ENCODE measurements around the gene CDHR1. TPM values are rescaled to one million over a fixed set of nuclear protein-coding genes. Genes with fewer than 3 reads are reported as not detected.

Gene CDHR1
- polyA plus RNA-seq, 1 of the 3 experiments (the other 2 are of a cell fraction) = 0.02 TPM

- Histone ChIP-seq H3K79me2 (ENCODE audit: insufficient read depth) (no peaks in the 10 kb centered on the region), H3K4me2 (no peak overlapping the region), H3K36me3 (replicated peaks in 1 of 2; ENCODE audit: control insufficient read depth in 1 of 2, insufficient read depth in 2 of 2, low read length in 1 of 2) (peaks cover 0 to 2% of the 10 kb centered on the region in 2 experiments), H3K4me3 (ENCODE audit: low read depth in 2 of 2, low read length in 1 of 2) (no peak overlapping the region), H4K20me1 (ENCODE audit: insufficient read depth) (no peaks in the 10 kb centered on the region), H3K4me1 (ENCODE audit: control insufficient read depth in 1 of 2, insufficient read depth in 2 of 2, low read depth in 1 of 2, low read length in 1 of 2) (no peaks in the 10 kb centered on the region), H3K27ac (ENCODE audit: low read depth in 2 of 2, low read length in 1 of 2) (no peak overlapping the region), H3K9me2 (no peaks in the 10 kb centered on the region), H3K9ac (no peak overlapping the region), H3F3A (replicated peaks; ENCODE audit: insufficient read depth) (no peaks in the 10 kb centered on the region), H3K27me3 (ENCODE audit: insufficient read depth) (no peaks in the 10 kb centered on the region), H2AFZ (ENCODE audit: low read depth) (no peak overlapping the region), H3K9me3 (no peaks in the 10 kb centered on the region)
- 41% methylated on average over 6 of the region's 6 CpGs for WGBS (ENCODE audit: low lambda C conversion rate)
- CTCF ChIA-PET = interaction anchor here (0.7 to 1.1 kb wide), 2 partner anchors 20 to 44 kb away, joined by 3 to 4 read pairs; no protein-coding TSS in a partner anchor
- TF ChIP-seq, protein P1, sequence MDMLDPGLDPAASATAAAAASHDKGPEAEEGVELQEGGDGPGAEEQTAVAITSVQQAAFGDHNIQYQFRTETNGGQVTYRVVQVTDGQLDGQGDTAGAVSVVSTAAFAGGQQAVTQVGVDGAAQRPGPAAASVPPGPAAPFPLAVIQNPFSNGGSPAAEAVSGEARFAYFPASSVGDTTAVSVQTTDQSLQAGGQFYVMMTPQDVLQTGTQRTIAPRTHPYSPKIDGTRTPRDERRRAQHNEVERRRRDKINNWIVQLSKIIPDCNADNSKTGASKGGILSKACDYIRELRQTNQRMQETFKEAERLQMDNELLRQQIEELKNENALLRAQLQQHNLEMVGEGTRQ (IDR thresholded peaks at IDR 0.05; ENCODE audit: borderline replicate concordance, low read depth, low read length) = no peak
- no peak for TF ChIP-seq SIN3A (IDR thresholded peaks at IDR 0.05; ENCODE audit: borderline replicate concordance, low read depth, low read length)
- TF ChIP-seq RXRA (IDR thresholded peaks at IDR 0.05; ENCODE audit: borderline replicate concordance, low read depth) = no peak
- TF ChIP-seq YY1 (IDR thresholded peaks at IDR 0.05; ENCODE audit: low read depth) = no peak
- no peak for TF ChIP-seq RFX5 (IDR thresholded peaks at IDR 0.05; ENCODE audit: low read length)
- TF ChIP-seq RCOR1 (IDR thresholded peaks at IDR 0.05; ENCODE audit: low read length) = no peak
- no peak for TF ChIP-seq SMC3 (IDR thresholded peaks at IDR 0.05; ENCODE audit: low read depth, low read length)
- no peak for TF ChIP-seq NFIC (IDR thresholded peaks at IDR 0.05; ENCODE audit: borderline replicate concordance)
- TF ChIP-seq EZH2phosphoT487 (IDR thresholded peaks at IDR 0.05; ENCODE audit: borderline replicate concordance, low read depth) = no peak
- DNase-seq = no peak
- POLR2A ChIA-PET = no interaction called here
Observed at GRCh38 chr10:84160663-84161362, 33.5 kb upstream of the CDHR1 start.

DNA sequence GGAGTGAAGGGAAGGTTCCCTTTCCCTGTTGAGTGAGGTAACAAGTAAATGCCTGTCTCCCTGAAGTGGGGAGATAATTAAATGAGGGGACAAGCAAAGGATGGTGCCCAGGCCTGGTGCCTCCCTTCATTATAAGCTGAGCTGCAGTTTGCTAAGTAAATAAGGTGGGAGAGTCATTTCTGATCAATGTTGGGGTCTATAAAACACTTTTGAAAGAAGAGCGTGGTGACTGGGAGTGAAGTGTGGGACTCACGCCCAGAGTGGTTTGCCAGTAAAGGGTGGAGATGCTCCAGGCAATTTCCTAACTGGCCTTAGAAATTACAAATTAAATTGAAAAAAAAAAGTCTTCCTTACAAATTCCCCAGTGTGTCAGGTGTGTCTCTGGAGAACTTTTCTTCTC is 30.3 kb upstream of the CDHR1 start:
- ChIA-PET CTCF (interaction anchor here (2.2 kb wide), 1 partner anchor 16 kb away, joined by 13 read pairs; no protein-coding TSS in a partner anchor), POLR2A (no interaction called here)
- no peaks in the 10 kb centered on the region for H3K36me3 ChIP-seq (replicated peaks in 1 of 2; ENCODE audit: control insufficient read depth in 1 of 2, insufficient read depth in 2 of 2, low read length in 1 of 2)

More for the DNA sequence above, 30.3 kb upstream of the CDHR1 start:
- TF ChIP-seq, protein P2, sequence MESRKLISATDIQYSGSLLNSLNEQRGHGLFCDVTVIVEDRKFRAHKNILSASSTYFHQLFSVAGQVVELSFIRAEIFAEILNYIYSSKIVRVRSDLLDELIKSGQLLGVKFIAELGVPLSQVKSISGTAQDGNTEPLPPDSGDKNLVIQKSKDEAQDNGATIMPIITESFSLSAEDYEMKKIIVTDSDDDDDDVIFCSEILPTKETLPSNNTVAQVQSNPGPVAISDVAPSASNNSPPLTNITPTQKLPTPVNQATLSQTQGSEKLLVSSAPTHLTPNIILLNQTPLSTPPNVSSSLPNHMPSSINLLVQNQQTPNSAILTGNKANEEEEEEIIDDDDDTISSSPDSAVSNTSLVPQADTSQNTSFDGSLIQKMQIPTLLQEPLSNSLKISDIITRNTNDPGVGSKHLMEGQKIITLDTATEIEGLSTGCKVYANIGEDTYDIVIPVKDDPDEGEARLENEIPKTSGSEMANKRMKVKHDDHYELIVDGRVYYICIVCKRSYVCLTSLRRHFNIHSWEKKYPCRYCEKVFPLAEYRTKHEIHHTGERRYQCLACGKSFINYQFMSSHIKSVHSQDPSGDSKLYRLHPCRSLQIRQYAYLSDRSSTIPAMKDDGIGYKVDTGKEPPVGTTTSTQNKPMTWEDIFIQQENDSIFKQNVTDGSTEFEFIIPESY (IDR thresholded peaks at IDR 0.05; ENCODE audit: borderline replicate concordance, low read depth) = no peak
- WGBS (ENCODE audit: low lambda C conversion rate) = 68% methylated on average over 2 of the region's 2 CpGs
- Histone ChIP-seq H3K4me2 (no peak overlapping the region), H3F3A (replicated peaks; ENCODE audit: insufficient read depth) (no peaks in the 10 kb centered on the region), H3K9me3 (no peaks in the 10 kb centered on the region), H3K27ac (ENCODE audit: low read depth in 2 of 2, low read length in 1 of 2) (no peak overlapping the region), H3K27me3 (ENCODE audit: insufficient read depth) (no peaks in the 10 kb centered on the region), H3K4me3 (ENCODE audit: low read depth in 2 of 2, low read length in 1 of 2) (no peak overlapping the region), H3K9ac (no peak overlapping the region), H3K79me2 (ENCODE audit: insufficient read depth) (no peaks in the 10 kb centered on the region), H4K20me1 (ENCODE audit: insufficient read depth) (no peaks in the 10 kb centered on the region), H2AFZ (ENCODE audit: low read depth) (no peak overlapping the region), H3K4me1 (ENCODE audit: control insufficient read depth in 1 of 2, insufficient read depth in 2 of 2, low read depth in 1 of 2, low read length in 1 of 2) (no peaks in the 10 kb centered on the region), H3K9me2 (no peaks in the 10 kb centered on the region)
- DNase-seq = no peak

Data from SK-N-SH (cell line).